Hippocampal formation (tissue), 2 donors: Measurements from ENCODE around the gene PRKCB.
"Not testable (repeated sequence)": the region's sequence is repeated elsewhere in the genome, so short reads cannot be mapped to it uniquely, and the experiment has no call there.

Experiments
- DNase-seq, 2 donors: peaks; one replicate each; lab custom pipeline; 2025; lab: John Stamatoyannopoulos, UW

PRKCB gene

DNA sequence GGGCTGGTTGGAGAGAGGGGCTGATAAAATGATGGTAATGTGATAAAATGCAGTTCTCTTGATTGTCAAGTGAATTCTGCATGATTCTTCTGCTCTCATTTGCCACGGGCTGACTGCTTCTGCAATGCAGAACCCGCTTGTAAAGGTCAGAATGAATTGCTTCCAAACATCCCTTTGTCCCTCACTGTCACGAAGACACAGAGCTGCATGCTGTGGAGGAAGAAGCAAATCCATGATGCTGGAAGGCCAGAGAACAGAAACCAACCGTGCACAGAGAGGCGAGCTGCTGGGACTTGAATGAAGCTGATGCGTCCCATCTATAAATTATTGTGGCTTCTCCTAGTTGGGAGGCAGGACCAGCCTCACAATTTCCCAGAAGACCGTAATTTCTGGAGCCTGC, 171.6 kb downstream of the PRKCB start:
- no peak for DNase-seq

DNA sequence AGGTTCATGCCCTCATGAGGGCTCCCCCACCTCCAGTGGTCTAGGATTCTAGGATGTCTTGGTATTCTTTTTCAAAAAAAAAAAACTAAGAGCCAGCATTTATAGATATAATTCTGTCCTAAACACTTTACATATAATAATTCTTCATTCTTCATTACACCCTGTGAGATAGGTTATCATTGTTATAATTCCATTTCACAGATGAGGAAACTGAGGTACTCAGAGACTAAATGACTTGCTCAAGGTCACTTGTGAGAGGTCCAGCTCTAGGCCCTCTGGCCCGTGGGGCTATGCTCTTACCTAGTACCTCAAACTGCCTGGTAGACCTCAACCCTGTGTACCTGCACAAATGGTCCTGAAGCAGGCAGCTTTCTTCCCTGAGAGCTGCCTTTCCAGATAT, 172.2 kb downstream of the PRKCB start:
- no peak for DNase-seq

- DNase-seq = no peak
These were observed 173.3 kb downstream of the PRKCB start for GRCh38 chr16:24009098-24009497.

DNA sequence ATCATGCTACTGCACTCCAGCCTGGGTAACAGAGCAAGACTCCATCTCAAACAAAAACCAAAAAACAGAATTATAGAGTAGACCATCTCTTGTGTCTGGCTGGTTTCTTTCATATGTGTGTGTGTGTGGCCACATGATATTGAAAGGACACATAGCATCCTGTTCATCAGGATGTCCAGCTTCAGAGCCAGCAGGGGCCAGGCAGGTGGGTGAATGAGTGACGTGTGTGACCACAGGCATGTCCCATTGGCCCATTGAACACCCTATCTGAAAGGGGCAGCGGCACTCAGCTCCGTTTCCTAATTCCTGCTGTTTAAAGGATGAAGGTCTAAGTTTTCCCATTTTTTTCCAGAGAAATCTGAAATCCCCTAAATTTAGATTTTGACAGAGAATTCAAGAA, 174.2 kb downstream of the PRKCB start:
- no peak for DNase-seq

- peak; percentile 65 to 77 for DNase-seq
These were observed 174.8 kb downstream of the PRKCB start for GRCh38 chr16:24010440-24011089.

DNA sequence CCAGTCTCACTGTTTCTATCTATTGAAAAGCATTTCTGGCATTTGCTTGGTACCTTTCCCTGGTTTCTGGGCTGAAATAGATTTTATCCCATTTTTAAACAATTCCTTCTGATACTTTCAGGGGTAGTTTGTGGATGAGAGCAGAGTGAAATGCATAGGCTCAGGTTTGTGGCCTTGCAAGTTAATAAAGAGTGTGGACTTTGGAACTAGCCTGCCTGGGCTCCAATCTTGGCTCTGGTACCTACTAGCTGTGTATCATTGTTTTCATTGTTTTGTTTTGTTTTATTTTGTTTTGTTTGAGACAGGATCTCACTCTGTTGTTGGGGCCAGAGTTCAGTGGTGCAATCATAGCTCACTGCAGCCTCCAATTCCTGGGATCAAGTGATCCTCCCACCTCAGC, 175.5 kb downstream of the PRKCB start:
- DNase-seq = no peak

GRCh38 chr16:24013054-24013636, 177.4 kb downstream of the PRKCB start:
- DNase-seq = no peak

GRCh38 chr16:24013864-24014645, 178.3 kb downstream of the PRKCB start:
- no peak for DNase-seq

DNA sequence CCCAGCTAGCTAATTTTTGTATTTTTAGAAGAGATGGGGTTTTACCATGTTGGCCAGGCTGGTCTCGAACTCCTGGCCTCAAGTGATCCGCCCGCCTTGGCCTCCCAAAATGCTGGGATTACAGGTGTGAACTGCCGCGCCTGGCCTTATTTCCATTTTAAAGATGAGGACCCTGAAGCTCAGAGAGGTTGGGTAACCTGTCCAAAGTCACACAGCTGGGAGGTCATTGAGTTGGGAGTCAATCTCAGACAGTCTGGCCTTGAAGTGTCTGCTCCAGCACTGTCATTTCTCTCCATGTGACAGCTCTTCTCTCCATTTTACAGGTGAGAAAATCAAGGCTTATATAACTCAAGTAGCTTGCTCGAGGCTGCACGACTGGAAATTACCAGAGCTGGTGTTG, 179.2 kb downstream of the PRKCB start:
- DNase-seq = not testable (repeated sequence)

DNA sequence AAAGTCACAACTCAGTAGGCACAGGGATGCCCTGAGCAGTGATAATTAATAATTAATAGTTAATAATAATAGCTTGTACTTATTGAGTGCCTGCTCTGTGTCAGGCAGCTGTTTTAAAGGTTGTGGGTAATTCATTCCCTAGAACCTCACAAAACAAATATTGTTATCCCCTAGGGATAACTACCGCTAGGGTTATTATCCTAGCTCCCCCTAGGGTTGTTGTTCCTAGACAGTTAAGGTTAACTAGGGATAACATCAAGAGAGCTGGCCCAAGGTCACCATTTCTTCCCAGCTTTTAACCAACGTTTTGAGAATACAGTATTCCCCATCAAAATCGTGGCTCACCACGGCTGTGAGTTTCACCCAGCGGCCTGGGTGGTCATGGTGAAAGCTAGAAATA, 180.1 kb downstream of the PRKCB start:
- DNase-seq = no peak

GRCh38 chr16:24018485-24018884, 182.7 kb downstream of the PRKCB start:
- no peak for DNase-seq

DNA sequence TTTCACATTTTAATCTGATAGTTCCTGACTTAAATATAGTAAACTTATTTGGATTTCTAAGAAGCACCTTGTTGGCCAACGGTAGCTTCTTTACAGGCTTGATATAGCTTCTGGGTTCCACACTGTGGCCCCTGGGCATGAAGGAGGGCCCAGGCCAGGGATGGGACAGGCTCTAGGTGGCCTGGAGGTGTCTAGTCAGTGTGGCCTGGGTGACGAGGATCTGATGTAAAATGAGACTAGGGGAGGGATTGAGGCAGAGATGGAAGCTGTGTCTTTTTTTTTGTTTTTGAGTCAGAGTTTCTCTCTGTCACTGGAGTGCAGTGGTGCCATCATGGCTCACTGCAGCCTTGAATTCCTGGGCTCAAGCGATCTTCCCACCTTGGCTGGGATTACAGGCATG, 187.0 kb downstream of the PRKCB start:
- DNase-seq = no peak

DNA sequence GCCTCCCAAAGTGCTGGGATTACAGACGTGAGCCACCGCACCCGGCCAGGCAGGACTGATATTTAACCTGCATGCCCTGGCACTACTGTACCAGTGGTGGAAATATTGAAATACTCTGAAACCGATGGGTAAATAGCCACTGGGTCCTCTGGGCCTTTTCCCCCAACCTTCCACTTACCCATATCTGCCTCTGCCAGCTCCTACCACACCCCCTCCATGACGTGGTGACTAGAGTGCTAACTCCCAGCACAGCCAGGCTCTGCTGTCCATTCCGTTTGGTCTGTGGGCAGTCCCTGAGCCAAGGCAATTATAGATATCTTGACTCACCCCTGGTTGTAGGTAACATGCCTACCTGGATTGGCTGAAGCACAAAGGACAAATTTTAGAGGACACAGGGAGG, 187.8 kb downstream of the PRKCB start:
- DNase-seq = no peak

DNA sequence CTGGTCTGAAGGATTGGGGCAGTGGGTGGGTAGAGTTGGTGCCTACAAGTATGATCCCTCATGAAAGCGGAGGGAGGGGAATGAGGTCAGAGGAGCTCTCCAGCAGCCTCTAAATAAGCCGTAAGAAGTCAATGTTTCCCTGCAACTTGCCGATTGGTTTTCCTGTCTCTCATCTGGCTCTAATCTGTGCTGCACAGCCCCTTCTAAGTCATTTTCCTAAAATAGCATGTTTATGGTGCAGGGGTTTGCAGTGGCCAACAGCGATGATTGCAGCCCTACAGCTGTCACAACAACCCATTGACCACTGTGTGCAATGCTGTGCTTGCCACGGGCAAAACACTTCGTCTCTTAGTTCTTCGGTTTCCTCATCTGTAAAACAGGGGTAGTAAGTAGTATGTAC, 189.2 kb downstream of the PRKCB start:
- DNase-seq = no peak

DNA sequence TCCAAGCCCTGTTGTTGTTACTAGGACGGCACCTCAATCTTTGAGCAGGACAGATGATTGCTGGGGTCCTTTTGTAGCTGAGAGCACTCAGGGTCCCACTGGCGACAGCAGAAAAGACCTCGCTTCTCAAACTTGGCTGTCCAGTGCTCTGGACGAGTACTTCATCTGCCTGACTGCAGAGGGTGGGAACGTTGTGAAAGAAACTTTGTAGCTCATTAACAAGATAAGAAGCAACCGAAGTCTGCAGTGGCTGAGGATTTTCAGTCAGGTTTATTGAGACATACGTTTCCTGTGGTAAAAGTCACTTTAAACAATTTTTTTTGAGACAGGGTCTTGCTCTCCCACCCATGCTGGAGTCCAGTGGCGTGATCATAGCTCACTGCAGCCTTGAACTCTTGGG, 191.7 kb downstream of the PRKCB start:
- no peak for DNase-seq

GRCh38 chr16:24029841-24030240, 194.1 kb downstream of the PRKCB start:
- not testable (repeated sequence) for DNase-seq

- no peak for DNase-seq
These were observed 199.5 kb downstream of the PRKCB start for GRCh38 chr16:24035127-24035842.

- no peak for DNase-seq
These were observed 200.3 kb downstream of the PRKCB start for GRCh38 chr16:24036038-24036543.

GRCh38 chr16:24036614-24037013, 200.8 kb downstream of the PRKCB start:
- DNase-seq = peak in 1 of 2 donors; percentile 53

DNA sequence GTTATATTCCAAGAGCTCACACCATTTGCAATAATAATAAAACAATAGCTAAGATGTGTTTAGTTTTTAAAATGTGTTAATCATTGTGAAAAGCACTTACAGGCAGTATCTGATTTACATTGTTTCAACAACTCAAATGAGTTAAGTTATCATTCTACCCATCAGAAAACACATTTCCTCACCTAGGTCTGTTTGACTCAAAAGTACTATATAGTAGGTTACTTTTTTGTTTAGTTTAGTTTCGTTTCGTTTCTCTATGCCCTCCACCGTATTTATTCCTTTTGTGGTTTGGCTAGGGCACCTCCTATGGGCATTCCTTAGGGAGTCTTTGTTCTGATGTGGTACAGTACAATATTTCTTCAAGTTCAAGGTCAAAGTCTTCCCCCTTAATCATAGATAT, 201.6 kb downstream of the PRKCB start:
- DNase-seq = no peak

DNA sequence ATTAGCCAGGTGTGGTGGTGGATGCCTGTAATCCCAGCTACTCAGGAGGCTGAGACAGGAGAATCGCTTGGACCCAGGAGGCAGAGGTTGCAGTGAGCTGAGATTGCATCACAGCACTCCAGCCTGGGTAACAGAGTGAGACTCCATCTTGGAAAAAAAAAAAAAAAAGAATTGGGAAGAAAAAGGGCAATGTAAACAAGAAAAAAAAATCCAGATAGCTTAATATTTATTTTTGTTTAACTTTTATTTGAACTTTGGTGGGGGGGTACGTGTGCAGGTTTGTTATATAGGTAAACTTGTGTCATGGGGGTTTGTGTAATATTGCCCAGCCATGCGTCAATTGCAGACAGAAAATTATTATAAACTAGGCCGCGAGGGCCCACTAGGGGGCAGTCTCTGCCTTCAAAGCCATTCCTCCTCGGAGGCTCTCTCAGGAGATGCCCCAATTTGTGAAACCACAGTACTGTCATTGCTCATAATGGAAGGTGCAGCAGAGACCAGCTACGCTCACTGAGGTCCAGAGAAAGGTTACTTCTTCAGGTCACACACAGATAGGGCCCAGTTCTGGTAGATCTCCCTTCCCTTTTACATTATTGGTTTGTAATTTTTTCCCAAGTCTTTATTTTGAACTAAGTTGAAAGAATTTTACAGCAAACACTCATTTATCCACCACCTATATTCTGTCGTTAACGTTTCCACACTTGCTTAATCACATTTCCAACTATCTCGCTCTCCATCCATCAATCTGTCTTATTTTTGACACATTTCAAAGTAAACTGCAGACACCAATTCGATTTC, 206.2 kb downstream of the PRKCB start:
- peak; percentile 58 to 59 for DNase-seq

DNA sequence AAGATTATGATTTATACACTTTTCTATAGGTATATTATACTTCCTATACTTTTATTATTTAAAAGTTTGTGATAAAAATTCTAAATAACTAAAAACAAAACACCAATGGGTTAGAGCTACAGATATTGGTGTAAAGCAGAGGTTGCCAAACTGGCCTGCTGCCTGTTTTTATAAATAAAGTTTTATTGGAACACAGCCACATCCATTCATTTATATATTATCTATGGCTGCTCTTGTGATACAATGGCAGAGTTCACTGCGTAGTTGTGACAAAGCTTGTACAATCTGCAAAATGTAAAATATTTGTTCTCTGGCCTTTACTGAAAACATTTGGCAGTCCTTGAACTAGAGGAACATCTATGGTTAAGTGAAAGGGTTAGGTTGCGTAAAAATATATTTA, 208.7 kb downstream of the PRKCB start:
- no peak for DNase-seq
